ENCODE data around the gene SFSWAP. TPM values are rescaled to one million over a fixed set of nuclear protein-coding genes. Genes with fewer than 3 reads are reported as not detected.
"Not testable (repeated sequence)": the region's sequence is repeated elsewhere in the genome, so short reads cannot be mapped to it uniquely, and the experiment has no call there.

SFSWAP gene
- total RNA-seq, 1 donor from 2014 or later, result 24.3 TPM

DNA sequence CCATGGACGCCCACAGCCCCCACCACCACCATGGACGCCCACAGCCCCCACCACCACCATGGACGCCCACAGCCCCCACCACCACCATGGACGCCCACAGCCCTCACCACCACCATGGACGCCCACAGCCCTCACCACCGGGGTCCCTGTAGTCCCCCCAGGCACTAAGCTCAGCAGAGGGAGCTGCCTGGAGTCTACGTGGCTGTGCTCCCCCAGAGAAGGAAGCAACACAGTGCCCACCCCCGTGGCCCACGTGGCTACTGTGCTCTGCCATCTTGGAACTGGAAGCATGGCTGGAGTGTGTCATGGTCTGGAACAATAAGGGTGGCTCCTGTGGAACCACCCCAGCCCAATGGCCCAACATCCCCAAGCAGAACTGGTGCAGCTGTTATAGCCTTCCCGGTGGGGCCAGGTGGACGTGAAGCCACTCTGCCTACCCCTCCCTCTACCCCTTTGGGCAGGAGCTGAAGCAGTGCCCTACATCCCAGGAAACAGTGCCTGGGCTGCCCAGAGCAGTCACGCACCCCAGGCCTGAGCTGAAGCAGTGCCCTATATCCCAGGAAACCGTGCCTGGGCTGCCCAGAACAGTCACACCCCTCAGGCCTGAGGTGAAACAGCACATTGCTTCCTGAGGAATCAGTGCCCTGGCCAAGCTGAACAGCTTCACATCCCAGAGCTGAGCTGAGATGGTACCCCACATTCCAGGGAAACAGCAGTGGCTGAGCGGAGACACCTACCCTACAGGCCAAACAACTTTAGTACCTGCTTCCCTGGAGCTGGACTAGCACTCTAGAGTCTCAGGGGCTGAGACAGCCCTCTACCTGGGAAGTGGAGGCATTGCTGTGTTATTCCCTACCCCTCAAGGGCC is 9.0 kb upstream of the SFSWAP start:
- no peak for DNase-seq (ENCODE audit: low read depth)
- H3K4me3 ChIP-seq (ENCODE audit: low read depth, low read length), result no peak overlapping the region
- TF ChIP-seq, protein P1, sequence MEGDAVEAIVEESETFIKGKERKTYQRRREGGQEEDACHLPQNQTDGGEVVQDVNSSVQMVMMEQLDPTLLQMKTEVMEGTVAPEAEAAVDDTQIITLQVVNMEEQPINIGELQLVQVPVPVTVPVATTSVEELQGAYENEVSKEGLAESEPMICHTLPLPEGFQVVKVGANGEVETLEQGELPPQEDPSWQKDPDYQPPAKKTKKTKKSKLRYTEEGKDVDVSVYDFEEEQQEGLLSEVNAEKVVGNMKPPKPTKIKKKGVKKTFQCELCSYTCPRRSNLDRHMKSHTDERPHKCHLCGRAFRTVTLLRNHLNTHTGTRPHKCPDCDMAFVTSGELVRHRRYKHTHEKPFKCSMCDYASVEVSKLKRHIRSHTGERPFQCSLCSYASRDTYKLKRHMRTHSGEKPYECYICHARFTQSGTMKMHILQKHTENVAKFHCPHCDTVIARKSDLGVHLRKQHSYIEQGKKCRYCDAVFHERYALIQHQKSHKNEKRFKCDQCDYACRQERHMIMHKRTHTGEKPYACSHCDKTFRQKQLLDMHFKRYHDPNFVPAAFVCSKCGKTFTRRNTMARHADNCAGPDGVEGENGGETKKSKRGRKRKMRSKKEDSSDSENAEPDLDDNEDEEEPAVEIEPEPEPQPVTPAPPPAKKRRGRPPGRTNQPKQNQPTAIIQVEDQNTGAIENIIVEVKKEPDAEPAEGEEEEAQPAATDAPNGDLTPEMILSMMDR (conservative IDR thresholded peaks at IDR 0.05; ENCODE audit: low read depth, low read length), result no peak

DNA sequence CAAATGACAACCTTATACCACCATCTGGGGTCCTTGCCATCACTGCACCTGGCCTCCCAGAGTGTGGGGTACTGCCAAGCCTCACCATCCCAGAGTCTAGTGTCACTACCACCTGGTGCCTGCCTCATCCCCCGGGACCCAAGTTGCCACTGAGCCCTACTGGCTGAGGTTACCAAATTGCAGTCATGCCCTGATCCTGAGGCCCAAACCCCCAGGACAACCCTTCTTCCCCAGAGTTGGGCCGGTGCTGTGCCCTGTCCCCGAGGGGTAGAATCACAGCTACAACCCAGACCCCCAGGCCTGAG is 8.4 kb upstream of the SFSWAP start:
- DNase-seq (ENCODE audit: low read depth), result no peak
- TF ChIP-seq, protein P1 (conservative IDR thresholded peaks at IDR 0.05; ENCODE audit: low read depth, low read length), result no peak
- H3K4me3 ChIP-seq (ENCODE audit: low read depth, low read length), result no peak overlapping the region

DNA sequence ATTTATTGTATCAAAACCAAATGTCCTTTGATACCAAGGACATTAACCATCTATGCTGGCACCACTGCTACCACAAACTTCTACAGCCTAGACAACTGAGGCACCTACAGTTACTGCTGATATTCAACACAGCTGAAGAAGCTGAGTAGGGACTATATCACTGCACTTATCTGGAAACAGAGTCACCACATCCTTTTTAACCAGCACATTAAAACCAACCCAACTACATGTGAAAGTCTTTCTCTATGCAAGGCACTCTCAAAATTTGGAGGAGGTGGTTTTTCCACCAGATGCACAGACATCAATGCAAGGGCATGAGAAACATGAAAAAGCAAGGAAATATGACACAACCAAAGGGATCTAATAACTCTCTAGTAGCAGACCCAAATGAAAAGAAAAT is 7.7 kb upstream of the SFSWAP start:
- TF ChIP-seq, protein P1 (conservative IDR thresholded peaks at IDR 0.05; ENCODE audit: low read depth, low read length), result no peak
- no peak for DNase-seq (ENCODE audit: low read depth)
- no peak overlapping the region for H3K4me3 ChIP-seq (ENCODE audit: low read depth, low read length)

DNA sequence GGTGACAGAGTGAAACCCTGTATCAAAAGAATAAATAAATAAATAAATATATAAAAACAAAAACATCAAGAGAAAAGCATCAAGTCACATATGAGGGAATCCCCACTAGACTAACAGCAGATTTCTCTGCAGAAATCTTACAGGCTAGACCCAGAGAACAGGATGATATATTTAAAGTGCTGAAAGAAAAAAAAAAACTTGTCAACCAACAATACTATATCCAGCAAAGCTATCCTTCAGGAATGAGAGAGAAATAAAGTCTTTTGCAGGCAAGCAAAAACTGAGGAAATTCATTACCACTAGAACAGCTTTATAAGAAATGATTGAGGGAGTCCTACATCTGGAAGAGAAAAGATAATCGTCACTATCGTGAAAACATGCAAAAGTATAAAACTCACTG is 6.4 kb upstream of the SFSWAP start:
- TF ChIP-seq, protein P1 (conservative IDR thresholded peaks at IDR 0.05; ENCODE audit: low read depth, low read length), result no peak
- H3K4me3 ChIP-seq (ENCODE audit: low read depth, low read length), result no peak overlapping the region
- DNase-seq (ENCODE audit: low read depth), result no peak

DNA sequence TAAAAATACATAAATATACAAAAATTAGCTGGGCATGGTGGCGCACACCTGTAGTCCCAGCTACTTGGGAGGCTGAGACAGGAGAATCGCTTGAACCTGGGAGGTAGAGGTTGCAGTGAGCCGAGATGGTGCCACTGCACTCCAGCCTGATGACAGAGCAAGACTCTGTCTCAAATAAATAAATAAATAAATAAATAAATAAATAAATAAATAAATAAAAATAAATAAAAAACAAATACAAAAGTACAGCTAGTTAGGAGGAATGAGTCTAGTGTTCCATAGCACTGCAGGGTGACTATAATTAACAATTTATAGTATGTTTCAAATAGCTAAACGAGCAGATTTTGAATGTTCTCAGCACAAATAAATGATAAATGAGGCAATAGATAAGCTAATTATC is 4.2 kb upstream of the SFSWAP start:
- not testable (repeated sequence) for H3K4me3 ChIP-seq (ENCODE audit: low read depth, low read length); DNase-seq (ENCODE audit: low read depth)

DNA sequence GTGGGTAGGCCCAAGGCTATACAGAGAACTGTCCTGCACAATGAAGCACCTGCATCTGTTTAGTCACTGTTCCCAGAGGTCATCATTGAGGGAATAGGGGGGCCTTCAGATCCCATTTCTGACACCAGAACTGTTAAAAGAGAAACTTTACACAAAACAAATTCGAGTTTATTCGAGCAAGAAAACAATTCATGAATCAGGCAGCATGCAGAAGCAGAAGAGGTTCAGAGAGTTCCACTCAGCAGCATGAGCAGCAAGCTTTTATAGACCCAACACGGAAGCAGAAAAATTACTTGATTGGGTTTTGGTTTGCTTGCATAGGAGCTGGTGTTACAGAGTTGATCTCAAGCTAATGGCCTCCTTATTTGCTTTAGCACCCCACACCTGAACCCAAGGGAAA is 1.7 kb upstream of the SFSWAP start:
- no peak for DNase-seq (ENCODE audit: low read depth)
- H3K4me3 ChIP-seq (ENCODE audit: low read depth, low read length), result no peak overlapping the region
- TF ChIP-seq, protein P1 (conservative IDR thresholded peaks at IDR 0.05; ENCODE audit: low read depth, low read length), result no peak

DNA sequence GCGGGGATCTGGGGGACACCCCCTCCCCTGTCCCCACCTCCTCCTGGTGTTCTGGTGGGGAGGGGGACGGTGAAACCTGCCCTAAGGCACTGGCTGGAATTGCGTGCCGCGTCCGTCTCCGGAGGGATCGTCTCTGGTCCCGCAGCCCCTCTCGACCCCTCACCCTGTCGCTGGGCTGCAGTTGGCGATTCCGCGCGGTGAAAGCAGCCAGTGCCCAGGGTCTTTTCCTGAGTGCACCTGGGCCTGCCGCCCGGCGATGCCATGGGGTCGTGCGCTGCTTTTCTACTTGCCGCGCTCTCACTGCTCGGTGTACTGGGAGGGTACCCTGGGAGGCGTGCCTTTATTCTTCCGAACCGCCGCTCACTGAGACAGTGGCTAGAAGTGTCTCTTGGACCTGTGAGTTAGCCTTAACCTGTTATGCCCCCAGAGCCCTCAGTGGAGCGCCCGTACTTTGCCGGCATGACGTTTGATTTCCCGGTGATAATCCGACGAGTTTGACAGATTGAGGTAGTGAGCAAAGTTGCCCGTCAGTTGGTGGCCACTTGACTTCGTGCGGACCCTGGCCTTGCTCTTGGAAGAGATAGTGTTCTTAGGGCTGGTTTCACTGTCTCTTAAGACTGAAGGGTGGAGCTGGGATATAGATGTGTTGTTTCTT is 788 bp downstream of the SFSWAP start:
- TF ChIP-seq, protein P1 (conservative IDR thresholded peaks at IDR 0.05; ENCODE audit: low read depth, low read length), result no peak
- DNase-seq (ENCODE audit: low read depth), result no peak
- H3K4me3 ChIP-seq (ENCODE audit: low read depth, low read length), result peak overlapping the region; percentile 100

All from epithelial cell of proximal tubule (primary cell).